ENCODE data around the gene TAAR9.

Gene TAAR9, protein sequence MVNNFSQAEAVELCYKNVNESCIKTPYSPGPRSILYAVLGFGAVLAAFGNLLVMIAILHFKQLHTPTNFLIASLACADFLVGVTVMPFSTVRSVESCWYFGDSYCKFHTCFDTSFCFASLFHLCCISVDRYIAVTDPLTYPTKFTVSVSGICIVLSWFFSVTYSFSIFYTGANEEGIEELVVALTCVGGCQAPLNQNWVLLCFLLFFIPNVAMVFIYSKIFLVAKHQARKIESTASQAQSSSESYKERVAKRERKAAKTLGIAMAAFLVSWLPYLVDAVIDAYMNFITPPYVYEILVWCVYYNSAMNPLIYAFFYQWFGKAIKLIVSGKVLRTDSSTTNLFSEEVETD

DNA sequence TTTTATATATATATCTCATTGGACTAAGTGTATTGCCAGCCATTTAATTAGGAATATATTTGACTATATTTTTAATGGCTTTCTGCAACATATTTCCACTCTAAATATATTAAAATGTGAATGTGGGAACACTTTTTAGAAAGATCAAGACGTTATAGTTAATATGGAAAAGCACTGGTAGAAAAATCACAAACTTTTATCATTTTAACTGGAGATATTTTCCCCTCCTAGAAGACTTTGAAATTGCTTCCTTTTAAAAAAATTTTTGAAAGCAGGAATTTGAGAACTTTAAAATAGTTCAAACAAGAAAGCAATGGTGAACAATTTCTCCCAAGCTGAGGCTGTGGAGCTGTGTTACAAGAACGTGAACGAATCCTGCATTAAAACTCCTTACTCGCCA is at the start of gene TAAR9:
TSS of gene TAAR9 (plus strand) at position 301 of the 400 bp plus-strand sequence. CDS start at position 314, 13 bp downstream.
- FAIRE-seq, result no peak

DNA sequence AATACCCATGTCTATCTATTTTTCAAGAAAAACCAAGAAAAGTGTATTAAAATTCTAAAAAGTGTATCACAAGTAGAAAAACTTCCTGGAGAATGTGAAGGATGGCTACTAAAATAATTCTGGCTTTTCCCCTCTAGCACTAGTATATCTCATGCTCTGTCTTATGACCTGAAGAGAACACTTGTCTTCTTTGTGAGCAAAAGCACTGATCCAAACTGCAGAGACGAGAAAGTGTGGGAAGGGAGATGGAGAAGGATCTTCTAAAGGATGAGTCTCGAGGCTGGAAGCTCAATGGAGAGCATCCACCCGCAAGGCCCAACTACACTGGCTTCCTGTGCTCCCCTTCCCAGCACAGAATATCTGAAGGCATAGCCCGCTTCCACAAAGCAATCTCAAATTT is 48.7 kb upstream of the TAAR9 start:
- no peak for FAIRE-seq

DNA sequence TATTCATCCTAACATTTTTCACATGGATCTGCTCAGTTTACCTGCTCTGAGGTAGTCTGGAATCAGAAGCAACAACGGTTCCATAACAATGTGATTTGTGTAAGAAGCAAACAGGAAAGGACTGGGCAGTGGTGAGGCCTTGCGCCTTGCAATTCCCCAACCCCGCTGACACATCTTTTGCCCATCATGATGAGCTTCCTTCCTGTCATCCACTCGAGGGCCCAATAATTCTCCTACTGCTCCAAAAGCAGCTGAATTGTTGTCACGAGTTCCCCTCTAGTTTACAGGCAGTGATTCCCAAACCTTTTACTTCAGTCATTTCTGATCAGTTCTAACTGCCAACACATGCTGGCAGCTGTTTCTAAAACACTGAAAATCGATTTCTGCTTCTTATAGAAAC is 48.1 kb upstream of the TAAR9 start:
- no peak for FAIRE-seq

DNA sequence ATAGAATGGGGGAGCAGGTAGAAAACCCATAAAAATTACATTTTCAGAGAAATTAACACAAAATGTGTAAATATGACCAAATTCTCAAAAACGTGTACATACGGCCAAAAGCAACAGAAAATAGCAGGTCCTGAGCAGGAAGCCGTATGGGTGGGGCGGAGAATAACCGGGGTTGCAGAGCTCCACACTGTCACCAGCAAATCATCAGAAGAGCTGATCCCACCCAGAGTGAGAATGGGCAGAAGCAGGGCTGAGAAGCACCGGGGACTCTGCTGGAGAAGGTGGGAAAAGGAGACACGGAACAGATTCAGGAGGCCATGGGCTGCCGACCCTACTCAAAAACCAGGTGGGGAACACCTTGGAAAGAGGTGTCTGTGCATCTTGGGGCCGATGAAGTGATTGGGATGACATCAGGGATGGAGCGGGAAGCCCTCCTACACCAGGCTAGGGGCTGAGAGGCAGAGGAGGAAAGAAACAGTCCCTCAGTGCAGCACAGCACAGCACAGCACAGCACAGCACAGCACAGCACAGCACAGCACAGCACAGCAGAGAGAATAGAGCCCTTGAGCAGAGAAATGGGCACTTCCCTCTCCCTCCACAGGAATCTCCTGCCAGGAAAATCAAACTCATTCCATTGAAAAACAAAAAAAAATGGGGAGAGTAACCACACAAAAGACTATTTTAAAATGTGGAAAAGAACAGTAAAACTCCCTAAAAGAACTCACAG is 47.4 kb upstream of the TAAR9 start:
- no peak for FAIRE-seq

DNA sequence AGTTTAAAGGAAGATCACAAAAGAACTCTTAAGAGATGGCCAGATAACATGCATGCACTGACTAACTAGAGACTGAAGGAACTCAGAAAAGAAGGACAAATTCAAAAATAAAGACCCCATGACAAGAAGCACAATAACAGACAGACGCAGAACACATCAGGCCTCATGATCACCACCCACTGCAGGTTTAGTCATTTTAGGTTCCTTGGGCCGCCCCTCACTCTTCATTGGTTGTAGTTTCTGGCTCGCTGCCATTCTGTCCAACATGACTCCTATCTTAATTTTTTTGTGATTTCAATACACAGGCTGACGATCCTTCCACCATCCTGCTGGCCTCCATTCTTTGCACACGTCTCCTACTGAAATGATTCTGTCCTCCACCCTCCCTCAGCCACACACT is 46.8 kb upstream of the TAAR9 start:
- no peak for FAIRE-seq

DNA sequence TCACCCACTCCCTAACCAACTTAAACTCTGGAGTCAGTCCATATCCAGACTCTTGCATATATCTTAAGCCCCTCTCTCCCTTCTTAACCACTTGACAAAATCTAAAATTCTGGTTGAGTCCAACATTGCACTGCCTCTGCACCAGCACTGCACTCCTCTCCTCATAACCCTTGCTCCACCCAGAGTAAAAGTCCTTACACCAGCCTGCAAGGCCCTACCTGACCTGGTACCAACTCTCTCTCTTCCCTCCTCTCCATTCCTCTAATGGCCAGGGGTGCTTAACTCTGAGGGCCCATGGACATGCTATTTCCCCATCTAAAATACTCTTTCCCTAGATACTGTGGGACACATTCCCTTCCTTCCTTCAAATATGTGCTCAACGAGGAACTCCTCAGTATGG is 46.2 kb upstream of the TAAR9 start:
- FAIRE-seq, result no peak

DNA sequence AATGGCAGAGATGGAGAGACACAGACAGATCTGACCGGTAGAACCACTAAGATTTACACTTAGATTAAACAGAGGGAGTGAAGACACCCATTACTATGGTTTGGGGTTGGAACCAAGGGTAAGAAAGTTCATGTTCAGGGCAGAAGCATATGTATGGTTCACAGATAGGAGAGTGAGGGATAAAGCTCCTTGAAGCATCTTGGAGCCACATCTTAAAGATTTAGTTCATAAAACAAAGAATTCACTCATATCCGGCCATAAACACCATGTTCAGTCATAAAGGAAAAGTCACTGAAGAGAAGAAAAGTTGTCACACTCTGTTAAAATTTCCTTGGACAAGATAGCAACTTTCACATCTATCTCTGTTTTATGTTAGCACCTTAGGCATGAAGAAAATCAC is 43.1 kb upstream of the TAAR9 start:
- no peak for FAIRE-seq

DNA sequence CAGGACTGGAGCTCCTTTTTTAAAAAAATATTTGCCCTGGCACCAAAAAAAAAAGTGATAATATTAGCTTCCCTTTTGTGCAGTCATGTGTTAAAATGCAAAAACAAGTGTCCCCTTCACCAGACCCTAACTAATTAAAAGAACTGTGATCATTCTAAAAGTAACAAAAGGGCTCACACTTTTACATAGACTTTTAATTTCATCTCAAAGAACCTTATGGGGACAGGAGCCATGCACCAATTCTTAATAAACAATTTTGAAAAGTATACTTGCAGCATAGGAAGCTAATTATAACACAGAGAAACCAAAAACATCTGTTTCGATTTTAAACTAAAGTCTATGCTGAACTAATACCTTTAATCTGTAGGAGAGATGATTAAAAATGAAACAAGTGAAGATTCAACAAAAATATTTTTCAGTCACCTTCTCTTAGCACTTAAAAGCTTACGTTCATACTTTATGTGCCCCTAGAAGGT is 42.4 kb upstream of the TAAR9 start:
- FAIRE-seq, result peak; percentile 8

DNA sequence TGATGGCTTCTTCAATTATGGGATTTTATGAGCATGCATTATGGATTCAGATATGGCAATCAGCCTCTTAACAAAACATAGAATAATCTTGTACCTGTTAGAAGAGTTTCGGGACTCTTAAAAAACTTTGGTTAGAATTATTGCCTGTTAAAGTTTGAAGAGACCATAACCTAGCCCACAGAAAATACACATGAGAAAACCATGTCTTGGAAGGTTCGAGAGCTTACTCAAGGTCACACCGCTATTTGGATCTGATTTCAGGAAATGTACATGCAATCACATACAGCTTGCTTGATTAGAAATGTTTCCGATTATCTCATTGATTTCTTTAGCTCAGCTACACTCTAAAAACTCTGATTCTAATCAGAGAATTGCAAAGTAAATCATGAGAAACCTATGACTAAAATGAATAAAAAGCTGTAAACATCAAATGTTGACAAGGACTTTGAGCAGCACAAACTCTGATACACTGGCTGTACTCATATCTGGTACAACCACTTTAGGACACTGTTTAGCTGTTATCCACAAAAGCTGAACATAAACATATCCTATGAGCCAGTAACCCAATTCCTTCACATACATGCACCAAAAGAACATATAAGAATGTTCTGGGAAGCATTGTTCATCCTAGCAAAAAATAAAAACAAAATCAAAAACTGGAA is 41.4 kb upstream of the TAAR9 start:
- FAIRE-seq, result no peak

DNA sequence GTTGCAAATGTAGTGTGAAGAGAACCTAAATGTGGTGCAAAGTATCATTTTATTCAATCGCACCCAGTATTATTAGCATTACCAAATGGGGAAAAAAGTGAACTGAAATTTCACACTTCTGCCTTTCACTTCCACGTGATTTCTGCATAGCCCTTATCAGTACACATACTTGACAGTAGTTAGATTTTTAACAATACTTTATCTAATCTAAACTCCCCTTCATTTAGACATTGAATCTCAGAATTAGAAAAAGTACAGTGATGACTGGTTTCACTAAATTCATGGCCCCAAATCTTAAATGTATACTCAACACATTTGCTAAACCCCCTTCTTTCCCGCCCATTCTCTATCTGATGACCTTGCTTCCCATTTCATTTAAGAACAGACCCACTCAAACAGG is 39.4 kb upstream of the TAAR9 start:
- no peak for FAIRE-seq

DNA sequence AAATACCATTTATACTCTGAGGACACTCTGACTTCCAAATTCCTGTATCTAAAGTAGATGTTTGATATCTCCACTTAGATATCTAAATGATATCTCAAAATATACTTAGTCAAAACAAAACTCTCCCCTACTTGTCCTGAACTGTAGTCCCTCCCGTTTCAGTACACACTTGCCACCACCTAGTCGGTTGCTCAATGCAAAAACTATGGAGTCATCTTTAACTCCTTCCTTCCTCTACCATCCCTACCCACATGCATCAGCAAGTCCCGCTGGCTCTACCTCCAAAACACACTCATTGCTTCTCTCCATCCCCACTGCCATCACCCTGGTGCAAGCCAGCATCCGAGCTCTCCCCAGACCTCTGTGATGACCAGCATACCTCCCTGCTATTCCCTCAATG is 38.3 kb upstream of the TAAR9 start:
- no peak for FAIRE-seq

DNA sequence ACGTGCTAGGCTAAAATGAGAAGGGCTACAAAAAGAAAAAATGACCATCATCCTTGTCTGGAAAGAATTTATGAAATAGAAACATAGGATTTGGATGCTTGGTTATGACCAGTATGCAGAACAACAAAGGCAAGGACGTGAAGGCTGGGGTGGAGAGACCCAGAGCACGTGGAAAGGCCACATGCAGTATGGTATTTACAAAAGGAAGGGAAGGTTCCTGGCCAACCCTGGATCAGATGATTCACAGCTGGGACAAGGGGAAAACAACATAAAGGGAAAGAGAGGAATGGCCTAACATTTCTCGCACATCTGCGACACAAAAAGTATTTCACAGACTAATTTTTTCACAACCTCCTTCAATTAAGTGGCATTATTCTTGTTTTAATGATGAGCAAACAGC is 33.3 kb upstream of the TAAR9 start:
- FAIRE-seq, result no peak

DNA sequence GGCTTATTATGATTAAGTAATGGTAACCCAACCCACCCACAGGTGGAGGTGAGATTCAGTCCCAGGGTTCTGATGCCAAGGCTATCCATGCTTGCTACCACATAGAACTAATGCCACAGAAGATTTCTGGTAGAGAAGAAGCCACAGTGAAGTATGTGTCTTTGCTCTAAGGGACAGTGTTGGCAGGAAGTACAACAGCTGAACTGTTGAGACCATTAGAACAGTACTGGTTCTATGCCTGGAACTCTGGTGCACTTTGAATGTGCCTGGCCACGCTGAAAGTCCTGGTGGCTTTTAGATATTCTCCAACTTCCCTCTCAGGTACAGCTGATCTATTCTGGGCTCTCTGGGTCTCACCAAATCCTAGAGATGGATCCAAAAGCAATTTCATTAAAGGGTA is 32.9 kb upstream of the TAAR9 start:
- FAIRE-seq, result no peak

DNA sequence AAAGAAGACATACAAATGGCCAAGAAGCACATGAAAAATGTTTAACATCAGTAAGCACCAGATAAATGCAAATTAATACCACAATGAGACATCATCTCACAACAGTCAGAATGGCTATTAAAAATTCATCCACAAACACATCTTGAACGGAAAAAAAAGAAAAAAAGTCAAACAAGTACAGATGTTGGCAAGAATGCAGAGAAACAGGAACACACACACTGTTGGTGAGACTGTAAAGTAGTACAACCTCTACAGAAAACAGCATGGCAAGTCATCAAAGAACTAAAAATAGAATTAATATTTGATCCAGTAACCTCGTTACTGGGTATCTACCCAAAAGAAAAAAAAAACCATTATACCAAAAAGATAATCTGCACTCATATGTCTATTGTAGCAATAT is 31.6 kb upstream of the TAAR9 start:
- no peak for FAIRE-seq

DNA sequence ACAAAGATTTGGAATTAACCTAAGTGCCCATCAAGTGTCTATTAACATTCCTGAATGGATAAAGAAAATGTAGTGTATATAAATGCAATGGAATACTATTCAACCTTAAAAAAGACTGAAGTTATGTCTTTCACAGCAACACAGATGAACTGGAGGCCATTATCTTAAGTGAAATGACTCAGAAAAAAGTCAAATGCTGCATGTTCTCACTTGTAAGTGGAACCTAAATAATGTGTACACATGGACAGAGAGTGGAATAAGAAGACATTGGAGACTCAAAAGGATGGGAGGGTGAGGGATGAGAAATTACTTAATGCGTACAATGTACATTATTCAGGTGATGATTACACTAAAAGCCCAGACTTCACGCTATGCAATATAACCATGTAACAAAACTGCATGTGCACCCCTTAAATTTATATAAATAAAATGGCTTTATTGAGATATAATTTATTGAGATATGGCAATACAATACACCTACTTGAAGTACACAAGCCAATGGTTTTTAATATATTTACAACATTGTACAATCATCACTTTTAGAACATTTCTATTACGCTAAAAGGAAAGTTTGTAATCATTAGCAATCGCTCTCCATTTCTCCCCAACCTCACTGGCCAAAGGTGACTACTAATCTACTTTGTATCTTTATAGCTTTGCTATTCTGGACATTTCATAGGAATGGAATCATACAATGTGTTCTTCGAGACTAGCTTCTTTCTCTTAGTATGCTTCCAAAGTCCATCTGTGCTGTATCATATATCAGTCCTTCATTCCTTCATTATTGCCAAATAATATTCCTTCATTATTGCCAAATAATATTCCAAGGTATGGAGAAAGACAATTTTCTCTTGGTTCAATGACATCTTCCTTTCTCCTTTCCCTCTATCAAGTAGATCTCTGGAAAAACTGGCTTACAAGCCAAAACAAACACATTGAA is 30.9 kb upstream of the TAAR9 start:
- no peak for FAIRE-seq

DNA sequence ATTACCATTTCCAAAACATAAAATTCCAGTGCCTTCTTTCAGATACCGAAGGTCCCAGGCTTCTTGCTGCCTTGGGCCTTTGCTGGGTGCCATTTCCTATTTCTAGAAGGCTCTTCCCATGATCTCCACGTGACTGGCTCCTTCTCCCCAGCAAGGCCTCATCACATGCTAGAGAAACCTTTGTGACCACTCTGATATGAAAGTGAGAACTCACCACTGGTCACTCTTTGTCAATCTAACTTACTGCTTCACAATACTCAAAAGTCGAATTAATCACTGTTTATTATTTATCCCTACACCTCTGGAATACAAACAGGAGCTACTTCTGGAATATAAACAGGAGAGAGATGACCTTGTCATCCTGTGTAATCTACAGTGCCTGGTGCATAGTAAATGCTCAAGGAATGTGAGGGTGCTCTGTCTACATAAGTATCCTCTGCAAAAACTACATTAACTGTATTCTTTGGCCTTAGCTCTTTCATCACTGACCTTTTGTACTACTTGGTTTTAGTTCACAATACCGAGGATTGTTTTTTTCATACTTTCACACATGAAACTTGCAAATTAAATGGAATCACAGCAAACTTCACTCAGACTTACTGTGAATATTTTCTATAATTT is 26.8 kb upstream of the TAAR9 start:
- FAIRE-seq, result no peak

DNA sequence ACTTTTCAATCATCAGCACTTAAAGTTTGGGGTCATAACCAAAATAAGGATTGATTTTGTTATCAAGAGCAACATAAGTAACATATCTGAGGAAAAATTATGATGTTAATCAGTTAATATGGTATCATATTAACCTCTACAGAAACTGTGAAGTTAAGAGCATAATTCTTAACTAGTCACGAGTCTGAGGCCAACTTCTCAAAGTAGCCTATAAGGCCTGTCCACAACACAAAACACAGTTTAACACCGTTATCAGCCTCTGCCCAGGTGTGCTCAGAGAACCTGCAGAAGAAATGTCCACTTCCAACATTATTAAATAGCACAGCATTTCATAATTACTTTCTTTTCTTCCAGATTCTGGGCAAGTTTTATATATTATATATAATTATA is 26.3 kb upstream of the TAAR9 start:
- no peak for FAIRE-seq

DNA sequence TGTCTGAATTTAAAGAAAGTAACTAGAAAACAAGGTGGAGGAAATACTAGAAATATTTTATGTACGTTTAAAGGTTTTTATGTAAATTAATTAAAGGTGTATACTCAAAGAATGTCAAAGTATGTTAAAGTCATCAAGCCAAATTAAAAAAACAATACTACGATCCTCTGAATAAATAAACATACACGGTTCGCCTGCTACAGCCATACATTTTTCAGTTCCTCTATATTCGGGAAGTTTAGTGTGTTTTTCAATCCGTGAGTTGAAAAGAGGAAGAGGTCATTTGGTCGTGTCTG is 25.8 kb upstream of the TAAR9 start:
- FAIRE-seq, result no peak

DNA sequence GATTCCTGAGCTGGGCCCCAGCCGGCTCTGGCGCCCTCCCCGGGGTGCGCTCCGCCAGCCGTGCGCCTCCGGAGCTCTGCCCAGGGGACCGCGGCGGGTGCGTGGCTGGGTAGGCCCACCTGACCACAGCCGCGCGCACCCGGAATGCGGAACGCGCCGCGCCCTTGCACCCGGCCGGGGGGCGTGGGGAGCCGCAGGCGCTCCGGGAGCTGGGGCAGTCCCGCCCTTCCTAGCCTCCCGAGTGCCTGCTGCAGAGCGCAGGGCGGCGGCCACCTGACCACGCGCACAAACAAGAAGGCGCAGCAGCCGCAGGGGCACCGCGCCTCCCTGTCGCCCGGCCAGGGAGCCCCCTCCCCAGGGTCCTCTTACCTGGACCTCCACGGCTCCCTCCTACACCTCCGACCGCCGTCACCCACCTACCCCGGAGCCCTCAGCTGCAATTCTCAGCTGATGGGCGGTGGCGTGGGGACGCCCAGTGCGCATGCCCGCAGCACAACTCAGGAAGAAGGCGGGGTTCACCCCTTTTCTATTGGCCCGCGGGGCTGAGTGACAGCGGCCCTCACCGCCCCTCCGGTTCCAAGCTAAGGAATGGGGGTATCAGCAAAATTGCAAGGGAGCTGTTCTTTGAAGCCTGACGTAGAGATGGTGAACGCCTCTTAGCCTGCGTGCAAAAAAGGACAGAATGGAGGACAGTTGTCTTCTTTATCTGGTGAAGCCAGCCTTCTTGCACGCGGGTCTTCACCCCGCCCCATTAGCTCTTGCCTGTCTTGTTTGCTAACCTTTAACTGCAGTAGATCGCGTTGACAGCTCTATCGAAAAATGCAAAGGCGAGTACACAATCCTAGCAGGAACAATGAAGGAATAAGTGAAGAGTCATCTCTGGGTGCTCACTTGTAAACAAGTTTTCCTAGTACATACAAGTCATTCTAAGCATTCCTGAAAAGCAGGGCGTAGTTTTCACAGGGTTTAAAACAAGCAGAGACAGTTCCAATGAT is 25.1 kb upstream of the TAAR9 start, which contains the start of gene STX7:
TSS of gene STX7 (minus strand) at position 479 of the 995 bp plus-strand sequence. CDS start 9,586 bp downstream, outside the sequence.
- FAIRE-seq, result peak; percentile 59

DNA sequence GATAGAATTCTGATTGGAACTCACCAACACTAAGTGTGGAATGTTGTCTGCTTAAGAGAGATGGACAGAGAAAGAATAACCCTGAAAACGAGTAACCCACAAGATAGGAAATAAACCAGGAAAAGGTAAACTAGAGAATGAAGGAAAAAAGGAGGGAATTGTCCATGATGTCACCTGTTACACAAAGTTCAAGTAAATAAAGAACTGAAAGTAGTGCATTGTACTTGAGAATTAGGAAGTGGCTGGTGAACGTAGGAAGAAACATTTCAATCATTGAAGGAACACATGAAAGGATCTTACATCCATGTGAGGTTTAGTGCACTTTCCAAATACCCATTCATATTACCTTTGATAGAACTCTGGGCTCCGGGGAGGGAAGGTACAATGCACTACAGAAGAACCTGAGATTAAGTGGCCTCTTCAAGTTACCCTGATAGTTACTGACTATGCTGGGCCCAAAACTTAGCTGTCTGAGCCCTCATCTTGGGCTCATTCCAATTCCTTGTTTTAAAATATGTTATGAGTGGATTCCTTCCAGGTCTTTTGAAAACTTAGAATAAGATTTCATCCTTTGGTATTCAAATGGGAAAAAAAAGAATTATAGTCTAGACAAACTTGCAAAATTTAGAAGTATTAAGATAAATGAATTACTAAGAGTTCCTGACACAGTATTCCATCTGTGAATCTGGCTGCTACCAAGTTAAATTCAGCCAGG is 24.1 kb upstream of the TAAR9 start:
- no peak for FAIRE-seq

All from endometrium (tissue), 2 donors.